ENCODE measurements around the gene LYRM7.

DNA sequence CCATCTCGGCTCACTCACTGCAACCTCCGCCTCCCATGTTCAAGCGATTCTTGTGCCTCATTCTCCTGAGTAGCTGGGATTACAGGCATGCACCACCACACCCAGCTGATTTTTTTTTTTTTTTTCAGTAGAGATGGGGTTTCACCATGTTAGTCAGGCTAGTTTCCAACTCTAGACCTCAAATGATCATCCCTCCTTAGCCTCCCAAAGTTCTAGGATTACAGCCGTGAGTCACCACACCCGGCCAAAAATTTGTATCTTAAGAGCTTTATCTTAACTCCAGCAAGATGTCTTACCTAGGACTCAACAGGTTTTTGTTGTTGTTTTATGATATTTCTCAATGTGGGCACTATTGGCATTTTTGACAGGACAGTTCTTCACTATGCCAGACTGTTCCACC is 27.9 kb downstream of the LYRM7 start:
- TF ChIP-seq, protein P1, sequence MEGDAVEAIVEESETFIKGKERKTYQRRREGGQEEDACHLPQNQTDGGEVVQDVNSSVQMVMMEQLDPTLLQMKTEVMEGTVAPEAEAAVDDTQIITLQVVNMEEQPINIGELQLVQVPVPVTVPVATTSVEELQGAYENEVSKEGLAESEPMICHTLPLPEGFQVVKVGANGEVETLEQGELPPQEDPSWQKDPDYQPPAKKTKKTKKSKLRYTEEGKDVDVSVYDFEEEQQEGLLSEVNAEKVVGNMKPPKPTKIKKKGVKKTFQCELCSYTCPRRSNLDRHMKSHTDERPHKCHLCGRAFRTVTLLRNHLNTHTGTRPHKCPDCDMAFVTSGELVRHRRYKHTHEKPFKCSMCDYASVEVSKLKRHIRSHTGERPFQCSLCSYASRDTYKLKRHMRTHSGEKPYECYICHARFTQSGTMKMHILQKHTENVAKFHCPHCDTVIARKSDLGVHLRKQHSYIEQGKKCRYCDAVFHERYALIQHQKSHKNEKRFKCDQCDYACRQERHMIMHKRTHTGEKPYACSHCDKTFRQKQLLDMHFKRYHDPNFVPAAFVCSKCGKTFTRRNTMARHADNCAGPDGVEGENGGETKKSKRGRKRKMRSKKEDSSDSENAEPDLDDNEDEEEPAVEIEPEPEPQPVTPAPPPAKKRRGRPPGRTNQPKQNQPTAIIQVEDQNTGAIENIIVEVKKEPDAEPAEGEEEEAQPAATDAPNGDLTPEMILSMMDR (IDR thresholded peaks at IDR 0.05), result no peak
- TF ChIP-seq POLR2AphosphoS5 (IDR thresholded peaks at IDR 0.05; ENCODE audit: low read depth, low read length) (no peak), SIN3A (IDR thresholded peaks at IDR 0.05; ENCODE audit: borderline replicate concordance, insufficient read depth, low read depth, low read length) (no peak)
- TF ChIP-seq, protein P2, sequence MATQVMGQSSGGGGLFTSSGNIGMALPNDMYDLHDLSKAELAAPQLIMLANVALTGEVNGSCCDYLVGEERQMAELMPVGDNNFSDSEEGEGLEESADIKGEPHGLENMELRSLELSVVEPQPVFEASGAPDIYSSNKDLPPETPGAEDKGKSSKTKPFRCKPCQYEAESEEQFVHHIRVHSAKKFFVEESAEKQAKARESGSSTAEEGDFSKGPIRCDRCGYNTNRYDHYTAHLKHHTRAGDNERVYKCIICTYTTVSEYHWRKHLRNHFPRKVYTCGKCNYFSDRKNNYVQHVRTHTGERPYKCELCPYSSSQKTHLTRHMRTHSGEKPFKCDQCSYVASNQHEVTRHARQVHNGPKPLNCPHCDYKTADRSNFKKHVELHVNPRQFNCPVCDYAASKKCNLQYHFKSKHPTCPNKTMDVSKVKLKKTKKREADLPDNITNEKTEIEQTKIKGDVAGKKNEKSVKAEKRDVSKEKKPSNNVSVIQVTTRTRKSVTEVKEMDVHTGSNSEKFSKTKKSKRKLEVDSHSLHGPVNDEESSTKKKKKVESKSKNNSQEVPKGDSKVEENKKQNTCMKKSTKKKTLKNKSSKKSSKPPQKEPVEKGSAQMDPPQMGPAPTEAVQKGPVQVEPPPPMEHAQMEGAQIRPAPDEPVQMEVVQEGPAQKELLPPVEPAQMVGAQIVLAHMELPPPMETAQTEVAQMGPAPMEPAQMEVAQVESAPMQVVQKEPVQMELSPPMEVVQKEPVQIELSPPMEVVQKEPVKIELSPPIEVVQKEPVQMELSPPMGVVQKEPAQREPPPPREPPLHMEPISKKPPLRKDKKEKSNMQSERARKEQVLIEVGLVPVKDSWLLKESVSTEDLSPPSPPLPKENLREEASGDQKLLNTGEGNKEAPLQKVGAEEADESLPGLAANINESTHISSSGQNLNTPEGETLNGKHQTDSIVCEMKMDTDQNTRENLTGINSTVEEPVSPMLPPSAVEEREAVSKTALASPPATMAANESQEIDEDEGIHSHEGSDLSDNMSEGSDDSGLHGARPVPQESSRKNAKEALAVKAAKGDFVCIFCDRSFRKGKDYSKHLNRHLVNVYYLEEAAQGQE (IDR thresholded peaks at IDR 0.05; ENCODE audit: insufficient read depth in 1 of 2, low read depth in 2 of 2, low read length in 1 of 2), result no peak

Data from Panc1 (cell line).